ENCODE measurements around the gene B3GNT9. TPM values are rescaled to one million over a fixed set of nuclear protein-coding genes. Genes with fewer than 3 reads are reported as not detected.

B3GNT9 gene
- total and polyA plus RNA-seq, 11 donors: 6.4 to 17.5 (median 11.9) TPM

GRCh38 chr16:67165121-67166078, 14.6 kb upstream of the B3GNT9 start:
- intact Hi-C loops (cut with DNase I): no loop called here

GRCh38 chr16:67164599-67165061, 13.8 kb upstream of the B3GNT9 start, which contains the start of gene HSF4:
Gene HSF4, plus strand, starts transcription at chr16:67164745. Its CDS starts 67 bp downstream, at chr16:67164812.
- no peak for TF ChIP-seq CTCF (IDR thresholded peaks at IDR 0.05)
- TF ChIP-seq POLR2A (IDR thresholded peaks at IDR 0.05): peak in 1 of 2 donors; percentile 59
- H3K27me3 ChIP-seq: peaks cover 0 to 64% (median 7%) of the 10 kb centered on the region in 9 donors
- 2 to 3% (median 3%) methylated on average over 19 to 41 of the region's 41 CpGs for whole genome bisulfite sequencing, 4 donors
- H3K4me3 ChIP-seq: peak within 1 kb of the TSS; percentile 10 to 63 (median 50)
- DNase-seq (peak; percentile 71 to 84 (median 73)), ATAC-seq (peak; percentile 16 to 48 (median 39))
- peak within 1 kb of the TSS; percentile 60 to 86 (median 78) for H3K27ac ChIP-seq
- intact Hi-C loops (cut with DNase I): no loop called here
- no peaks in the 10 kb centered on the region for H3K9me3 ChIP-seq
- no peaks in the 10 kb centered on the region for H3K36me3 ChIP-seq
- peaks cover 0 to 68% (median 53%) of the 10 kb centered on the region in 12 donors for H3K4me1 ChIP-seq

More at GRCh38 chr16:67165121-67166078, 14.6 kb upstream of the B3GNT9 start:
- H3K27me3 ChIP-seq: peaks cover 0 to 64% (median 7%) of the 10 kb centered on the region in 9 donors
- TF ChIP-seq POLR2A (IDR thresholded peaks at IDR 0.05) (no peak), CTCF (IDR thresholded peaks at IDR 0.05) (no peak)
- no peaks in the 10 kb centered on the region for H3K36me3 ChIP-seq
- H3K27ac ChIP-seq: peak overlapping the region in 10 of 12 donors; percentile 47 to 86 (median 74)
- ATAC-seq: no peak
- no peaks in the 10 kb centered on the region for H3K9me3 ChIP-seq
- DNase-seq: peak in 1 of 5 donors; percentile 53
- peaks cover 0 to 69% (median 58%) of the 10 kb centered on the region in 12 donors for H3K4me1 ChIP-seq
- peak overlapping the region in 10 of 12 donors; percentile 13 to 63 (median 52) for H3K4me3 ChIP-seq
- WGBS, 4 donors: 21 to 41% (median 31%) methylated on average over 55 to 85 of the region's 85 CpGs

GRCh38 chr16:67163999-67164558, 13.3 kb upstream of the B3GNT9 start:
- Histone ChIP-seq H3K27ac (peak overlapping the region; percentile 59 to 86 (median 78)), H3K4me1 (peaks cover 0 to 68% (median 50%) of the 10 kb centered on the region in 12 donors), H3K4me3 (peak overlapping the region in 11 of 12 donors; percentile 13 to 63 (median 52)), H3K9me3 (no peaks in the 10 kb centered on the region), H3K36me3 (no peaks in the 10 kb centered on the region), H3K27me3 (peaks cover 0 to 64% (median 7%) of the 10 kb centered on the region in 9 donors)
- DNase-seq: peak in 1 of 5 donors; percentile 69
- TF ChIP-seq CTCF (IDR thresholded peaks at IDR 0.05) (no peak), POLR2A (IDR thresholded peaks at IDR 0.05) (no peak)
- WGBS, 4 donors: 2 to 5% (median 4%) methylated on average over 27 to 33 of the region's 34 CpGs
- intact Hi-C loops (cut with DNase I): no loop called here
- peak in 2 of 4 donors; percentile 2 to 10 for ATAC-seq

Measured in heart left ventricle (tissue), 16 donors.